T follicular helper cell (primary cell): ENCODE results near the gene TMEM220.

ENCODE experiments used
- DNase-seq: peaks from one replicate; pipeline ENCODE4 v3.0.0-alpha.2; 2020; ENCODE audit warnings: low read depth

Gene TMEM220

DNA sequence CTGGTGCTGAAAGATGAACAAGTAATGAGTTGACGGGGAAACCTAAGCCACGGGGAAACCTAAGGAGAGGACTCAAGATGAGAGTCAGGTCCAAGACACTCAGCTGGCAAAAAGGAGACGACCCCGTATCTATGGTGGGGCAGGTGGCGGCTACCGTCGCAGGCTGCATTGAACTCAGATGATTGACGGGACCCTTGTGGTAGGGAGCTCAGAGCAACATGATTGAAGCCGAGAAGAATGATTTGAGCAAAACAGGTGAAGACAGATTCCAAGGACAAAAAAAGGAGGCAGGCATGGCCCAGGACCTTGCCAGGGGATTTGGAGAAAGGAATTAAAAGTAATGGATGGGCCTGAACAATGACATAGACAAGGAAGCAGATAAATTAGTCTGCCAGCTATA, 65.3 kb downstream of the TMEM220 start:
- no peak for DNase-seq
